ENCODE data around the gene TMPRSS2. TPM values are rescaled to one million over a fixed set of nuclear protein-coding genes. Genes with fewer than 3 reads are reported as not detected.

Gene TMPRSS2
- total and polyA plus RNA-seq, 4 donors = 0.41 to 0.89 (median 0.67) TPM

- 70% methylated on average over 18 of the region's 19 CpGs for WGBS (ENCODE audit: insufficient coverage)
- no peaks in the 10 kb centered on the region for H3K9me3 ChIP-seq (ENCODE audit: control insufficient read depth, insufficient read depth, low read length)
- no peaks in the 10 kb centered on the region for H3K4me1 ChIP-seq (ENCODE audit: control insufficient read depth, insufficient read depth, low read length)
- DNase-seq (ENCODE audit: low read depth in 4 of 6, low spot score in 6 of 6) = no peak
- H3K4me3 ChIP-seq (ENCODE audit: low read depth, low read length) = no peak overlapping the region
- H3K27ac ChIP-seq (ENCODE audit: low read depth, low read length) = no peak overlapping the region
- no peaks in the 10 kb centered on the region for H3K36me3 ChIP-seq (ENCODE audit: control insufficient read depth, insufficient read depth, low read length)
- no peaks in the 10 kb centered on the region for H3K27me3 ChIP-seq (ENCODE audit: control insufficient read depth, insufficient read depth, low read length)
Measured at GRCh38 chr21:41536076-41536826, 28.3 kb upstream of the TMPRSS2 start.

GRCh38 chr21:41530366-41530765, 22.4 kb upstream of the TMPRSS2 start:
- Histone ChIP-seq H3K4me1 (ENCODE audit: control insufficient read depth, insufficient read depth, low read length) (no peaks in the 10 kb centered on the region), H3K27ac (ENCODE audit: low read depth, low read length) (no peak overlapping the region), H3K27me3 (ENCODE audit: control insufficient read depth, insufficient read depth, low read length) (no peaks in the 10 kb centered on the region), H3K9me3 (ENCODE audit: control insufficient read depth, insufficient read depth, low read length) (no peaks in the 10 kb centered on the region), H3K36me3 (ENCODE audit: control insufficient read depth, insufficient read depth, low read length) (no peaks in the 10 kb centered on the region), H3K4me3 (ENCODE audit: low read depth, low read length) (no peak overlapping the region)
- no peak for DNase-seq (ENCODE audit: low read depth in 4 of 6, low spot score in 6 of 6)
- WGBS (ENCODE audit: insufficient coverage) = 50% methylated on average over 3 of the region's 4 CpGs

- no peaks in the 10 kb centered on the region for H3K9me3 ChIP-seq (ENCODE audit: control insufficient read depth, insufficient read depth, low read length)
- 70% methylated on average over 6 of the region's 9 CpGs for WGBS (ENCODE audit: insufficient coverage)
- no peak overlapping the region for H3K27ac ChIP-seq (ENCODE audit: low read depth, low read length)
- no peaks in the 10 kb centered on the region for H3K4me1 ChIP-seq (ENCODE audit: control insufficient read depth, insufficient read depth, low read length)
- no peaks in the 10 kb centered on the region for H3K27me3 ChIP-seq (ENCODE audit: control insufficient read depth, insufficient read depth, low read length)
- no peaks in the 10 kb centered on the region for H3K36me3 ChIP-seq (ENCODE audit: control insufficient read depth, insufficient read depth, low read length)
- no peak overlapping the region for H3K4me3 ChIP-seq (ENCODE audit: low read depth, low read length)
- DNase-seq (ENCODE audit: low read depth in 4 of 6, low spot score in 6 of 6) = no peak
Measured at GRCh38 chr21:41529769-41530168, 21.8 kb upstream of the TMPRSS2 start.

- H3K9me3 ChIP-seq (ENCODE audit: control insufficient read depth, insufficient read depth, low read length) = no peaks in the 10 kb centered on the region
- no peaks in the 10 kb centered on the region for H3K27me3 ChIP-seq (ENCODE audit: control insufficient read depth, insufficient read depth, low read length)
Measured at GRCh38 chr21:41526478-41527087, 18.6 kb upstream of the TMPRSS2 start.

GRCh38 chr21:41523175-41523574, 15.2 kb upstream of the TMPRSS2 start:
- Histone ChIP-seq H3K9me3 (ENCODE audit: control insufficient read depth, insufficient read depth, low read length) (no peaks in the 10 kb centered on the region), H3K4me1 (ENCODE audit: control insufficient read depth, insufficient read depth, low read length) (no peaks in the 10 kb centered on the region), H3K36me3 (ENCODE audit: control insufficient read depth, insufficient read depth, low read length) (no peaks in the 10 kb centered on the region), H3K27me3 (ENCODE audit: control insufficient read depth, insufficient read depth, low read length) (no peaks in the 10 kb centered on the region), H3K27ac (ENCODE audit: low read depth, low read length) (no peak overlapping the region), H3K4me3 (ENCODE audit: low read depth, low read length) (no peak overlapping the region)
- WGBS (ENCODE audit: insufficient coverage) = 94% methylated on average over 2 of the region's 3 CpGs
- DNase-seq (ENCODE audit: low read depth in 4 of 6, low spot score in 6 of 6) = no peak

More at GRCh38 chr21:41526478-41527087, 18.6 kb upstream of the TMPRSS2 start:
- Histone ChIP-seq H3K36me3 (ENCODE audit: control insufficient read depth, insufficient read depth, low read length) (no peaks in the 10 kb centered on the region), H3K4me3 (ENCODE audit: low read depth, low read length) (no peak overlapping the region), H3K4me1 (ENCODE audit: control insufficient read depth, insufficient read depth, low read length) (no peaks in the 10 kb centered on the region), H3K27ac (ENCODE audit: low read depth, low read length) (no peak overlapping the region)
- no peak for DNase-seq (ENCODE audit: low read depth in 4 of 6, low spot score in 6 of 6)
- 82% methylated on average over 8 of the region's 10 CpGs for WGBS (ENCODE audit: insufficient coverage)

GRCh38 chr21:41521489-41522027, 13.6 kb upstream of the TMPRSS2 start:
- 78% methylated on average over 2 of the region's 4 CpGs for WGBS (ENCODE audit: insufficient coverage)
- H3K36me3 ChIP-seq (ENCODE audit: control insufficient read depth, insufficient read depth, low read length) = no peaks in the 10 kb centered on the region
- no peak for DNase-seq (ENCODE audit: low read depth in 4 of 6, low spot score in 6 of 6)
- H3K27me3 ChIP-seq (ENCODE audit: control insufficient read depth, insufficient read depth, low read length) = no peaks in the 10 kb centered on the region
- H3K4me1 ChIP-seq (ENCODE audit: control insufficient read depth, insufficient read depth, low read length) = no peaks in the 10 kb centered on the region
- no peaks in the 10 kb centered on the region for H3K9me3 ChIP-seq (ENCODE audit: control insufficient read depth, insufficient read depth, low read length)
- no peak overlapping the region for H3K4me3 ChIP-seq (ENCODE audit: low read depth, low read length)
- H3K27ac ChIP-seq (ENCODE audit: low read depth, low read length) = no peak overlapping the region

- H3K27ac ChIP-seq (ENCODE audit: low read depth, low read length) = no peak overlapping the region
- no peak overlapping the region for H3K4me3 ChIP-seq (ENCODE audit: low read depth, low read length)
- 66% methylated on average over 2 of the region's 5 CpGs for WGBS (ENCODE audit: insufficient coverage)
- no peaks in the 10 kb centered on the region for H3K36me3 ChIP-seq (ENCODE audit: control insufficient read depth, insufficient read depth, low read length)
- H3K9me3 ChIP-seq (ENCODE audit: control insufficient read depth, insufficient read depth, low read length) = no peaks in the 10 kb centered on the region
- H3K4me1 ChIP-seq (ENCODE audit: control insufficient read depth, insufficient read depth, low read length) = no peaks in the 10 kb centered on the region
- no peaks in the 10 kb centered on the region for H3K27me3 ChIP-seq (ENCODE audit: control insufficient read depth, insufficient read depth, low read length)
- no peak for DNase-seq (ENCODE audit: low read depth in 4 of 6, low spot score in 6 of 6)
Measured at GRCh38 chr21:41520560-41521442, 12.8 kb upstream of the TMPRSS2 start.

- no peak overlapping the region for H3K4me3 ChIP-seq (ENCODE audit: low read depth, low read length)
- peaks cover 1% of the 10 kb centered on the region for H3K9me3 ChIP-seq (ENCODE audit: control insufficient read depth, insufficient read depth, low read length)
- no peak for DNase-seq (ENCODE audit: low read depth in 4 of 6, low spot score in 6 of 6)
- H3K36me3 ChIP-seq (ENCODE audit: control insufficient read depth, insufficient read depth, low read length) = no peaks in the 10 kb centered on the region
- no peak overlapping the region for H3K27ac ChIP-seq (ENCODE audit: low read depth, low read length)
- no peaks in the 10 kb centered on the region for H3K27me3 ChIP-seq (ENCODE audit: control insufficient read depth, insufficient read depth, low read length)
- 86% methylated on average over 5 of the region's 9 CpGs for WGBS (ENCODE audit: insufficient coverage)
- H3K4me1 ChIP-seq (ENCODE audit: control insufficient read depth, insufficient read depth, low read length) = no peaks in the 10 kb centered on the region
Measured at GRCh38 chr21:41519806-41520559, 12.0 kb upstream of the TMPRSS2 start.

- Histone ChIP-seq H3K27me3 (ENCODE audit: control insufficient read depth, insufficient read depth, low read length) (no peaks in the 10 kb centered on the region), H3K4me3 (ENCODE audit: low read depth, low read length) (no peak overlapping the region), H3K36me3 (ENCODE audit: control insufficient read depth, insufficient read depth, low read length) (no peaks in the 10 kb centered on the region), H3K27ac (ENCODE audit: low read depth, low read length) (no peak overlapping the region), H3K4me1 (ENCODE audit: control insufficient read depth, insufficient read depth, low read length) (no peaks in the 10 kb centered on the region), H3K9me3 (ENCODE audit: control insufficient read depth, insufficient read depth, low read length) (peaks cover 2% of the 10 kb centered on the region)
- no CpG with 5 or more reads among the region's 4 CpGs for WGBS (ENCODE audit: insufficient coverage)
- no peak for DNase-seq (ENCODE audit: low read depth in 4 of 6, low spot score in 6 of 6)
Measured at GRCh38 chr21:41518757-41519156, 10.8 kb upstream of the TMPRSS2 start.

Data from spinal cord (tissue), 10 donors.